ENCODE measurements around the gene PTPDC1. TPM values are rescaled to one million over a fixed set of nuclear protein-coding genes. Genes with fewer than 3 reads are reported as not detected.

The PTPDC1 gene
- total RNA-seq, 2 experiments from 2014 or later = 4.9 to 5.6 TPM

DNA sequence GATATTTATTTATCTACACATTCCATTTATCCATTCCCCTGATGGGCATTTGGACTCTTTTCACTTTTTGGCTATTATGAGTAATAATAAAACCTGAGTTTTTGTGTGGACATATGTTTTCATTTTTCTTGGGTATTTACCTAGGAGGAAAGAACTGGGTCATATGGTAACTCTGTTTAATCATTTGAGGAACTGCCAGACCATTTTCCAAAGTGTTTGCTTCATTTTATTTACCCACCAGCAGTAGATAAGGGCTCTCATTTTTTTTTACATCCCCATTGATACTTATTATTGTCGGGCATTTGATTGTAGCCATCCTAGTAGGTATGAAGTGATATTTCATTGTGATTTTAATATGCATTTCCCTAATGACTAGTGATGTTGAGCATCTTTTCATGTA is 7.7 kb upstream of the PTPDC1 start:
- ATAC-seq = no peak
- Mint-ChIP-seq H3K36me3 (ENCODE audit: low read depth) (peaks cover 3% of the 10 kb centered on the region), H3K4me3 (no peak overlapping the region), H3K27me3 (no peaks in the 10 kb centered on the region), H3K9me3 (no peaks in the 10 kb centered on the region), H3K4me1 (ENCODE audit: low read depth) (peaks cover 1% of the 10 kb centered on the region), H3K27ac (no peak overlapping the region)
- CTCF ChIA-PET = interaction anchor here (2.8 kb wide), 1 partner anchor 12 kb away, joined by 19 read pairs; no protein-coding TSS in a partner anchor
- intact Hi-C loops (cut with micrococcal nuclease) = no loop called here
- TF ChIP-seq, protein P1, sequence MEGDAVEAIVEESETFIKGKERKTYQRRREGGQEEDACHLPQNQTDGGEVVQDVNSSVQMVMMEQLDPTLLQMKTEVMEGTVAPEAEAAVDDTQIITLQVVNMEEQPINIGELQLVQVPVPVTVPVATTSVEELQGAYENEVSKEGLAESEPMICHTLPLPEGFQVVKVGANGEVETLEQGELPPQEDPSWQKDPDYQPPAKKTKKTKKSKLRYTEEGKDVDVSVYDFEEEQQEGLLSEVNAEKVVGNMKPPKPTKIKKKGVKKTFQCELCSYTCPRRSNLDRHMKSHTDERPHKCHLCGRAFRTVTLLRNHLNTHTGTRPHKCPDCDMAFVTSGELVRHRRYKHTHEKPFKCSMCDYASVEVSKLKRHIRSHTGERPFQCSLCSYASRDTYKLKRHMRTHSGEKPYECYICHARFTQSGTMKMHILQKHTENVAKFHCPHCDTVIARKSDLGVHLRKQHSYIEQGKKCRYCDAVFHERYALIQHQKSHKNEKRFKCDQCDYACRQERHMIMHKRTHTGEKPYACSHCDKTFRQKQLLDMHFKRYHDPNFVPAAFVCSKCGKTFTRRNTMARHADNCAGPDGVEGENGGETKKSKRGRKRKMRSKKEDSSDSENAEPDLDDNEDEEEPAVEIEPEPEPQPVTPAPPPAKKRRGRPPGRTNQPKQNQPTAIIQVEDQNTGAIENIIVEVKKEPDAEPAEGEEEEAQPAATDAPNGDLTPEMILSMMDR (IDR thresholded peaks at IDR 0.05) = no peak
- no peak for DNase-seq
- POLR2A ChIA-PET = no interaction called here

DNA sequence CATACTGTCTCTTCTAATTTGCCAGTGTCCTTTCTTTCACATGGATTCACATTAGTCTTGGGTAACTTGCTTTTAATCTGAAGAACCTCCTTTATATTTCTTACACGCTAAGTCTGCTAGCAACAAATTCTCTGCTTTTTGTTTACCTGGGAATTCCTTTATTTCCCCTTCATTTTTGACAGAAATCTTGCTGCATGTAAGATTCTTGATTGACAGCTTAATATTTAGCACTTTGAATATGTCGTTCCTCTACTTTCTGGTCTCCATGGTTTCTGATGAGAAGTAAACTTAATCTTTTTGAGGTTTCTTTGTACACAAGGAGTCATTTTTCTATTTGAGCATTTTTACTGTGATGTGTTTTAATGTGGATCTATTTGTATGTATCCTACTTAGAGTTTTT is 6.2 kb upstream of the PTPDC1 start:
- no peak for DNase-seq
- H3K27ac Mint-ChIP-seq = no peak overlapping the region
- no peaks in the 10 kb centered on the region for H3K27me3 Mint-ChIP-seq
- H3K4me3 Mint-ChIP-seq = no peak overlapping the region
- ChIA-PET POLR2A (interaction anchor here (0.5 kb wide), 1 partner anchor 637 kb away, joined by 3 read pairs; no protein-coding TSS in a partner anchor), CTCF (interaction anchor here (0.7 kb wide), 1 partner anchor 13 kb away, joined by 3 read pairs; no protein-coding TSS in a partner anchor)
- H3K4me1 Mint-ChIP-seq (ENCODE audit: low read depth) = peaks cover 3% of the 10 kb centered on the region
- TF ChIP-seq, protein P1 (IDR thresholded peaks at IDR 0.05) = no peak
- intact Hi-C loops (cut with micrococcal nuclease) = no loop called here
- H3K36me3 Mint-ChIP-seq (ENCODE audit: low read depth) = peaks cover 1% of the 10 kb centered on the region
- ATAC-seq = no peak
- no peaks in the 10 kb centered on the region for H3K9me3 Mint-ChIP-seq

DNA sequence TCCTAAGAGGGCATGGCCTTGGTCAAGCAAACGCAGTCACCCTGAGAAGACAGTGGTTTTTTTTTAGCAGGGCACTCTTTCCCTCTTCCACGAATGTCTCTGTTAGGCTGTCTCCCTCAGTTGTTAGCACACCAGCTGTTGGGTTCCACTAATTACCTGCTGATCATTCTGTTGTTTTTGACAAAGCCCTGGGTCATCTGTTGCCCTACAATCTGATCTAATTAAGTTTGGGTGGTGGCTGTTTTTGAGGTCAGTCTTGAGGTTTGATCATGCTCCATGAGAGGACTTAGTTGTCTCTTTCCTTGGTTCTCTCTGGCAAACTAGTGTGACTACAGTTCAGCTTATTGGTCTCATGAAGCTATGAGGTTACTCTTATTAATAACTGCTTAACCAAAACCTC is 5.0 kb upstream of the PTPDC1 start:
- no peak for ATAC-seq
- Mint-ChIP-seq H3K4me1 (ENCODE audit: low read depth) (peaks cover 6% of the 10 kb centered on the region), H3K9me3 (no peaks in the 10 kb centered on the region), H3K36me3 (ENCODE audit: low read depth) (no peaks in the 10 kb centered on the region), H3K27ac (no peak overlapping the region), H3K4me3 (no peak overlapping the region), H3K27me3 (no peaks in the 10 kb centered on the region)
- ChIA-PET POLR2A (no interaction called here), CTCF (interaction anchor here (1.5 kb wide), 1 partner anchor 14 kb away, joined by 7 read pairs; no protein-coding TSS in a partner anchor)
- intact Hi-C loops (cut with micrococcal nuclease) = no loop called here
- no peak for DNase-seq
- TF ChIP-seq, protein P1 (IDR thresholded peaks at IDR 0.05) = no peak

DNA sequence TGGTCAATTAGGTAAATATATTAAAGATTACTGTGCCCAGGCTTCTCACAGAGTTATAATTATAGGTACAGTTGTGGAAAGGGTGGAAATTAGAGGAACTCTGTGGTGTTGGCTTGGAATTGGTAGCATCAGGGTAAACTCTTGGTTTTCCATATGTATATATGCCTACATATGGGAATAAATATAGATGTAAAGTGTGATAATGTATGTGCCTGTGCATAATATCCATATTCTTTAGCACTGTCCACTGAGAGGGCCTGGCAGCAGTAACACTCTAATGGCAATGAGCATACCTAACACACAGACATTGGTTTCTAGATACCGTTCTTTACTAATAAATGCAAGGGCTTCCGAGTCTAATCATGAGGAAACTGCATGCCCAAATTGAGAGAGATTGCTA is 4.0 kb upstream of the PTPDC1 start:
- Mint-ChIP-seq H3K27ac (no peak overlapping the region), H3K36me3 (ENCODE audit: low read depth) (no peaks in the 10 kb centered on the region), H3K9me3 (no peaks in the 10 kb centered on the region), H3K4me1 (ENCODE audit: low read depth) (peaks cover 6% of the 10 kb centered on the region), H3K27me3 (no peaks in the 10 kb centered on the region), H3K4me3 (no peak overlapping the region)
- POLR2A ChIA-PET = no interaction called here
- TF ChIP-seq, protein P1 (IDR thresholded peaks at IDR 0.05) = no peak
- CTCF ChIA-PET = interaction anchor here (1.5 kb wide), 1 partner anchor 15 kb away, joined by 7 read pairs; no protein-coding TSS in a partner anchor
- intact Hi-C loops (cut with micrococcal nuclease) = no loop called here
- ATAC-seq (no peak), DNase-seq (no peak)

DNA sequence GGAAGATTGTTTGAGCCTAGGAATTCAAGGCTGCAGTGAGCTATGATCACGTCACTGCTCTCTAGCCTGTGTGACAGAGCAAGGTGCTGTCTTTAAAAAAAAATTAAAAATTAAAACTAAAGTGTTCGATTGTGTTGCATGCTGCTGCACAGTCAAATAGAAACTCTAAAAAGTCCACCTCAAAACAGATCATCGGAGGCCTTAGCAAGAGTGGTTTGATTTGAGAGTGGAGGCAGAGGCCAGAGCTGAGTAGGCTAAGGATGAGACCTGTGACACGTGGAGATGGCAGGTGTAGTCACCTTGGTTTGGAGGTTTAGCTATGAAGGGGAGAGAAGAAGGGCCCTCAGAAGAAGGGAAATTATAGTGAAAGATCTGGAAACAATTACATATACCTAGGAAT is 2.8 kb upstream of the PTPDC1 start:
- Mint-ChIP-seq H3K36me3 (ENCODE audit: low read depth) (no peaks in the 10 kb centered on the region), H3K27me3 (no peaks in the 10 kb centered on the region), H3K4me1 (ENCODE audit: low read depth) (peaks cover 6% of the 10 kb centered on the region), H3K27ac (no peak overlapping the region), H3K4me3 (no peak overlapping the region), H3K9me3 (no peaks in the 10 kb centered on the region)
- POLR2A ChIA-PET = interaction anchor here (0.5 to 1.1 kb wide), 2 partner anchors 32 to 205 kb away, joined by 3 read pairs; no protein-coding TSS in a partner anchor
- DNase-seq (no peak), ATAC-seq (no peak)
- intact Hi-C loops (cut with micrococcal nuclease) = no loop called here
- CTCF ChIA-PET = interaction anchor here (1.0 to 1.5 kb wide), 4 partner anchors 17 to 132 kb away, joined by 3 read pairs; no protein-coding TSS in a partner anchor
- TF ChIP-seq, protein P1 (IDR thresholded peaks at IDR 0.05) = no peak

Measured in activated CD8-positive, alpha-beta T cell treated with anti-CD3 and anti-CD28 coated beads for 36 hours (primary cell).